SU-DHL-6 (cell line): ENCODE results near the gene C2CD2L.

Source experiments
- H2AFZ ChIP-seq: fragments of 200-600 bp; sonication (generic); 2 replicates; pipeline ENCODE4 v1.6.1; 2014; ENCODE audit warnings: low read depth, mild to moderate bottlenecking, moderate library complexity, mixed read lengths, antibody characterized with exemption, low read length; ENCODE audit not compliant: severe bottlenecking
- H3F3A ChIP-seq: fragments of 200-600 bp; shearing (Covaris generic); 2 replicates; pipeline ENCODE4 v1.6.0; 2016; ENCODE audit warnings: antibody characterized with exemption, mild to moderate bottlenecking; ENCODE audit not compliant: insufficient read depth
- H3K27ac ChIP-seq: fragments of 200-600 bp; sonication (generic); 2 replicates; pipeline ENCODE4 v1.5.1; 2016; ENCODE audit warnings: low read depth, mild to moderate bottlenecking, low read length, moderate library complexity, mixed read lengths
- H3K27me3 ChIP-seq: fragments of 200-600 bp; sonication (generic), shearing (Covaris generic); 2 replicates; pipeline ENCODE4 v1.6.0; 2014; ENCODE audit warnings: mild to moderate bottlenecking, low read length
- H3K36me3 ChIP-seq: fragments of 200-600 bp; sonication (generic); 2 replicates; pipeline ENCODE4 v1.6.1; 2014; ENCODE audit warnings: mild to moderate bottlenecking, low read length, mixed read lengths
- H3K4me2 ChIP-seq: fragments of 300-600, 200-600 bp; shearing (Covaris generic), sonication (generic); 2 replicates; pipeline ENCODE4 v1.6.0; 2014; ENCODE audit warnings: low read length, low read depth, mild to moderate bottlenecking; ENCODE audit not compliant: poor library complexity, severe bottlenecking
- H3K4me3 ChIP-seq: fragments of 200-600 bp; sonication (generic); 2 replicates; pipeline ENCODE4 v1.5.1; 2014; ENCODE audit warnings: antibody characterized with exemption, low read length, mild to moderate bottlenecking, mixed read lengths; ENCODE audit not compliant: insufficient read depth, poor library complexity, severe bottlenecking
- H3K79me2 ChIP-seq: fragments of 200-600 bp; sonication (generic); 2 replicates; pipeline ENCODE4 v1.6.1; 2014; ENCODE audit warnings: mild to moderate bottlenecking, low read length, moderate library complexity; ENCODE audit not compliant: insufficient read depth
- H3K9ac ChIP-seq: fragments of 200-600 bp; sonication (generic); 2 replicates; pipeline ENCODE4 v1.7.0; 2014; ENCODE audit warnings: mild to moderate bottlenecking, low read length
- H3K9me2 ChIP-seq: fragments of 200-600 bp; sonication (generic); replicated peaks from 2 replicates; pipeline ENCODE4 v1.6.1; 2014; ENCODE audit warnings: low read length; ENCODE audit not compliant: insufficient read depth
- H3K9me3 ChIP-seq: fragments of 200-600 bp; sonication (generic); 2 replicates; pipeline ENCODE4 v1.6.1; 2014; ENCODE audit warnings: low read length, mixed read lengths; ENCODE audit not compliant: insufficient read depth
- H4K20me1 ChIP-seq: fragments of 200-600 bp; sonication (generic); 2 replicates; pipeline ENCODE4 v1.6.1; 2014; ENCODE audit warnings: low read depth, mild to moderate bottlenecking, antibody characterized with exemption, low read length, moderate library complexity, mixed read lengths
- CTCF ChIP-seq: fragments of 200-600 bp; sonication (generic); IDR thresholded peaks from one replicate; pipeline ENCODE4 v1.5.1; 2017; ENCODE audit warnings: antibody characterized with exemption, mild to moderate bottlenecking, low read length, moderate library complexity; ENCODE audit not compliant: insufficient read depth, poor library complexity, severe bottlenecking
- EZH2phosphoT487 ChIP-seq: fragments of 200-600 bp; sonication (generic), shearing (Covaris generic); conservative IDR thresholded peaks from 2 replicates; pipeline ENCODE4 v1.6.1; 2018; ENCODE audit warnings: mild to moderate bottlenecking, antibody characterized with exemption, low read length, moderate library complexity, mixed read lengths

C2CD2L gene

GRCh38 chr11:119092880-119093842 is 14.0 kb upstream of the C2CD2L start:
- Histone ChIP-seq H3K27me3 (no peaks in the 10 kb centered on the region), H3K4me2 (peak overlapping the region; percentile 94), H2AFZ (no peak overlapping the region), H3K9me3 (no peaks in the 10 kb centered on the region), H3K36me3 (peaks cover 21% of the 10 kb centered on the region), H3K4me3 (peak overlapping the region; percentile 76), H3K9me2 (no peaks in the 10 kb centered on the region), H3K9ac (peak overlapping the region; percentile 98), H3K27ac (peak overlapping the region; percentile 89), H3K79me2 (peaks cover 24% of the 10 kb centered on the region), H4K20me1 (peaks cover 4% of the 10 kb centered on the region; the same call in 1 of the 2 replicates), H3F3A (peaks cover 69% of the 10 kb centered on the region)
- TF ChIP-seq EZH2phosphoT487 (no peak), CTCF (no peak)

- Histone ChIP-seq H3K27ac (peak overlapping the region; percentile 89), H3K36me3 (peaks cover 28% of the 10 kb centered on the region)
Observed at GRCh38 chr11:119093942-119094815, 13.0 kb upstream of the C2CD2L start.

GRCh38 chr11:119094816-119095065 is 12.4 kb upstream of the C2CD2L start:
- Histone ChIP-seq H3K27ac (peak overlapping the region; percentile 89), H3K9me3 (no peaks in the 10 kb centered on the region), H3K36me3 (peaks cover 28% of the 10 kb centered on the region), H2AFZ (no peak overlapping the region), H3K4me2 (peak overlapping the region; percentile 94), H4K20me1 (peaks cover 4% of the 10 kb centered on the region; the same call in 1 of the 2 replicates), H3K9ac (peak overlapping the region; percentile 98), H3K4me3 (peak overlapping the region; percentile 76), H3K27me3 (no peaks in the 10 kb centered on the region), H3K79me2 (peaks cover 24% of the 10 kb centered on the region), H3K9me2 (no peaks in the 10 kb centered on the region), H3F3A (peaks cover 72% of the 10 kb centered on the region)
- no peak for TF ChIP-seq EZH2phosphoT487
- TF ChIP-seq CTCF, result peak; percentile 60

More at GRCh38 chr11:119093942-119094815, 13.0 kb upstream of the C2CD2L start:
- H3K9ac ChIP-seq, result peak overlapping the region; percentile 98
- H3F3A ChIP-seq, result peaks cover 76% of the 10 kb centered on the region
- H2AFZ ChIP-seq, result no peak overlapping the region
- peak overlapping the region; percentile 76 for H3K4me3 ChIP-seq
- peaks cover 4% of the 10 kb centered on the region; the same call in 1 of the 2 replicates for H4K20me1 ChIP-seq
- no peaks in the 10 kb centered on the region for H3K9me3 ChIP-seq
- peaks cover 24% of the 10 kb centered on the region for H3K79me2 ChIP-seq
- no peaks in the 10 kb centered on the region for H3K27me3 ChIP-seq
- TF ChIP-seq EZH2phosphoT487, result no peak
- no peak for TF ChIP-seq CTCF
- H3K9me2 ChIP-seq, result no peaks in the 10 kb centered on the region
- H3K4me2 ChIP-seq, result peak overlapping the region; percentile 94
